Measurements from ENCODE around the gene ABCG5. TPM values are rescaled to one million over a fixed set of nuclear protein-coding genes. Genes with fewer than 3 reads are reported as not detected.

Gene ABCG5
- total RNA-seq (2014; rRNA removed; shearing (Covaris generic)), result not detected in 2 replicates

DNA sequence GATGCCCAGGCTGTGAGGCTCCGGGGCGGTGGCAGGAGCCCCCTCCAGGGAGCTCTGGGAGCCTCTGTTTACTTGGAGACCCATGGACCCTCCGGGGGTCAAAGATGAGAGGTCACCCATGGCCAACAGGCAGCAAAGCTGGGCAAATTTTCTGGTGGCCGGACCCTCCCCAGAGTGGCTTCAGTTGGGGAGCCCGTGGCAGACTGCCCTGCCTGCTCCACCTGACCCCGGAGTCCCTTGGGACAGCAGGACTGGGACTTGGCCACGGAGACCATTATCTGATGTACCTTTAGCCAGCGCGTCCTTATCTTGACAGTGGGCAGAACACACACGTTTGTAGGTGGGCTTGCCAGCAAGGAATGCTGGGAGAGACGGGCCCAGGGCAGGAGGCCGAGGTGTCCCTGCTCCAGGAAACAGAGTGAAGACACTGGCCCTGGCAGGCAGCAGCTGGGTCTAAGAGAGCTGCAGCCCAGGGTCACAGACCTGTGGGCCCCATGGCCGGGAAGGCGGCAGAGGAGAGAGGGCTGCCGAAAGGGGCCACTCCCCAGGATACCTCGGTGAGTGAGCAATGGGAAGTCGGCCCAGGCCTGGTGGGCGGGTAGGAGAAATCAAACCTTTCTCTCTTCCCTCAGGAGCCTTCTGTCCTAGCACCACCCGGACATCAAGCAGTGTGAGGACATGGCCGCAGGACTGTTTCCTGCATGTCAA lies at the start of gene ABCG5, which contains the start of gene ABCG8:
TSS of gene ABCG5 (minus strand) at position 280 of the 708 bp plus-strand sequence. CDS start at position 120, 160 bp downstream.
TSS of gene ABCG8 (plus strand) at position 412 of the 708 bp plus-strand sequence. CDS start at position 495, 83 bp downstream.
- DNase-seq (ENCODE audit: low spot score), result no peak

DNA sequence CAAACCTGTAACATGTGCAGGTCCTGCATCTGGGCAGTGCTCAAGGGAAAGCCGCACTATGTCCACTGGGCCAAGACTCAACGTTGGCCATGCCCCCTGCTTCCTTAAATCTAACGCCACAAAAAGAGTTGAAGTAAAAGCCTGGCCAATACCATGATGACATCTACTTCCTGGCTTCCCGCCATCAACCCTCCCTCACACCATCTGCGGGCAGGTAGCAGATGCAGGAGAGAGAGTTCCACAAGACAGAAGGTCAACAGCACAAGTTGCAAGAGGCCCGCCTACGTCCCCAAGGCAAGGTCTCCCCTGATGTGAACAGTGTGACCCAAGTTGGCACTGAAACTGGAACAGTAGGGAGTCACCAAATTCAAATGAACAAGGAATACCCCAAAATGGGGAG lies 48.5 kb upstream of the ABCG5 start:
- DNase-seq (ENCODE audit: low spot score), result no peak

DNA sequence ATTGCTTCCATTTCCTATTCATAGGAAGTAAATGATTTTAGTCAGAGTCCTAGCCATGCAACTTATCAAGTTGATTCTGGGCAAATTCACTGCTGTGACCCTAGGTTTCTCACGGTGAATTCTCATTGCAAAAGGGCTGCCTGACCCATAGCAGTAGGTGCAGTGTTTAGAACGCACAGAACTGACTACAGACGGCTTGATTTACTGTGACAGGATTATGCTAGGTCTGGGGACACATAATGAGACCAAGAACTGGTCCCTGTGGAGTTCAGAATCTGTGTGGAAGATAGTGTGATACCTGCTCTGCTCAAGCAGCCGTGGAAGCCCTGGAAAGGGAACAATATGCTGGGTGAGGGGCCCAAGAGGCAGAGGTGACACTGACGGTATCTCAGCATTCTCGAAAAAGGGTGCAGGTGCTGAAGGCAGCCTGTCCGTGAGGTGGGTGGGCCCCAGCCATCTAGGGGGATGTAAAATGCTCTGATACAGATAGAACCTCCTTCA lies 46.5 kb upstream of the ABCG5 start:
- DNase-seq (ENCODE audit: low spot score), result no peak

DNA sequence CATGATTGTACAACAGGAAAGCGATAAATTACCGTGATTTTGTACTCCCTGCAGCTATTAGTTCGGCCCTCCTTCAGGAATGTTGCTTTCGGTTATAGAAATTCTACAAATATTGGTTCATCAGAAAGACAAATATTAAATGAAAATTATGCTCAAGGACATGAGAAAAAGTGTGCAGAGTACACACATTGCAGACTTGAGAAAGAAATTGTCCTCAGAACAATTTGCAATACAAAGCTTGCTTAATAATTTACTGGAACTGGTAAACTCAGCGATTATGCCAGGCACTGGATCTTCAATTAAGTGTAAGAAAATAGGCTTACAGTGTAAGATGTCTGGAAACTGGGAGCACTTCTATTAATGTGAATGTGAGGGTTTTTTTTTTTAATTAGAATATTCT lies 46.0 kb upstream of the ABCG5 start:
- no peak for DNase-seq (ENCODE audit: low spot score)

DNA sequence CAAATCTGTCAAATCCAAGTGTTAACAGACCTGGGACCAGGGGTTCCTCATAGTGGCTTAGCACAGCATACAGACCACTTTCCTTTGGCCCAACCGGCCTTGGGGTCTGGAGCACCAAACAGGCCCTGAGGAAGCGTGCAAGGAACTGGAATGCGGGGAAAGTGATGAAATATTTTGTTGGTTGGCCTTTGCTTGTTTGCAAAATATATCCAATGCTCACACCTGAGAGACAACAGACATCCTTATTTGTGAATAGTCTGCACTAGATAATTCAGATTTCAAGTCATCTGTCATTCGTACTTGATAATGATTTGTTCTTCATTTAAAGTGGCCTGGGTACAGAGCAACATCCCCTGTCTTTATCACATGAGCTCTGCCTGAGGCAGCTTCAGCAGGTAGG lies 43.7 kb upstream of the ABCG5 start:
- no peak for DNase-seq (ENCODE audit: low spot score)

DNA sequence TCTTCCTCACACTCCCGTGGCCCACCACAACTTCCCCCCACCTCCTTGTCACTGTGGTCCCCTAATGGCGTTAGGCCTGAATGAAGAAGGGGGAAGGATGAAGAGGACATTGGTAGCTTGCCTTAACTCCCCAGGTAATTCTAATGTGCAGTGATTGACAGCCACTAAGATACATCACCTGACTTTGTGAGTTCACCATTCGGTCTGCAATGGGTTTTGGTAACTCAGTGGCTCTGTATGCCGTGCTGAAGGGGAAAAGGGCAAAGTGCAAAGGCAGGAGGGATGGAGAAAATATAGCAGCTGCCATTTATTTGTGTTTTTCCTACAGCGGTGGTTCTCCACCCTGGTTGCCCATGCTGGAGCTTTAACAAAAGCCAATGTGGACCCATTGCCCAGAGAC lies 42.3 kb upstream of the ABCG5 start:
- no peak for DNase-seq (ENCODE audit: low spot score)

DNA sequence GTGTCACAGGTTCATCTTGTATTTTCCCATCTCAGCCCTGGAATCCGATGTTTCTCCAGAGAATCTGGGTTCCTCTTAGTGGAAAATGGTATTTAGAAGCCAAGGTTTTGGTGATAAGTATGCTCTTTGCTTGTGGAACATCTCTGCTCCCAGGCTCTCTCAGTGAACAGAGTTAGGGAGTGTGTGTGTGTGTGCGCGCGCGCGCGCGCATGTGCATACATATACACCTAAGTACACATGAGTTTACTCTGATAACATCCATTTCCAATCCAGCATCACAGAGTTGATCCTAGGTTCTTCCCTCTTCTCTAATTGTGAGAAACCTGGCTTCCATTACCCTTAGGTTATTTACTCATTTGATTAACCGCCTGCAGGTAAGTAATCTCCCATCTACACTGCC lies 41.8 kb upstream of the ABCG5 start:
- DNase-seq (ENCODE audit: low spot score), result no peak

DNA sequence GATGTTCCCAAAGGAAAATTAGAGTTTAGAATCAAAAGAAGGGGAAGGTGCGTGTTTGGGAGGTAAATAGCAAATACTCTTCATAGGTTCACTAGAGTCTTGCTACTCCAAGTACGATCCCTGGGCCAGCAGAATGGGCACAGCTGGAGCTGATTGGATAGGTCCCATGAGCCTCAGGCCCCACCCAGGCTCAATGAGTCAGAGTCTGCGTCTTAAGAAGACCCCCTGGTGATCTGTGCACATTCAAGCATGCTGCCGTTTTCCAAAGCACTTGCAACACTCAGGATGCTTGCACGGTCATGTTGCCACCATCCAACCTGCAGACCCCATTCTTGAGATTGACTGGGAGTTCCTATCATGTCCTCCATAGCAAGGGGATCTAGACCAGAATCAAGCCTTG lies 40.6 kb upstream of the ABCG5 start:
- no peak for DNase-seq (ENCODE audit: low spot score)

DNA sequence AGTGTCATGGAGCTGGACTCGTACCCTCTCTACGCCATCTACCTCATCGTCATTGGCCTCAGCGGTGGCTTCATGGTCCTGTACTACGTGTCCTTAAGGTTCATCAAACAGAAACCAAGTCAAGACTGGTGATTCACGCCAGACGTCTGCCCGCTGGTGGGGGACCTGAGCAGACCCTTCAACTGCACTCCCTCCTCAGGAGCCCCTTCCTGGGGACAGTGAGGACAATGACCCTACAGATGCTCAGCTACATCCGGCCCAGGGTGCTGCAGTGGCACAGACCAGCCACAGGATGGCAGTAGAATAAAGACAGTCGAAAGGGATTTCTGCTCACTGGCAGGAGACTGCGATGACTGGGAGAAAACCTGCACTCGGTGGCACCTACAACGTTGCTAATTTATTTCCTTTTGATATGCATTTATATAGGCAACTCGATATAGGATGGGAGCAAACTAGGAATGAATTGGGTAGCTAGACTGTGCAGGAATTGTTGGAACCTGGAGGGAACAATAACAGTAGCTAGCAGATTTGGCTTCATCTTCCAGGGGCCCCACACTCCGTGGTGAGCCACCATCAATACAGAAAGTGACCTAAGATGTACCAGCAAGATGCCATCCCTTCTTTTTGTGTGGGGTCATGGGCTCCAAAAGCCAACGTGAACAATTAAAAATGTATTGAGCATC lies 39.3 kb upstream of the ABCG5 start:
- DNase-seq (ENCODE audit: low spot score), result peak; percentile 54

DNA sequence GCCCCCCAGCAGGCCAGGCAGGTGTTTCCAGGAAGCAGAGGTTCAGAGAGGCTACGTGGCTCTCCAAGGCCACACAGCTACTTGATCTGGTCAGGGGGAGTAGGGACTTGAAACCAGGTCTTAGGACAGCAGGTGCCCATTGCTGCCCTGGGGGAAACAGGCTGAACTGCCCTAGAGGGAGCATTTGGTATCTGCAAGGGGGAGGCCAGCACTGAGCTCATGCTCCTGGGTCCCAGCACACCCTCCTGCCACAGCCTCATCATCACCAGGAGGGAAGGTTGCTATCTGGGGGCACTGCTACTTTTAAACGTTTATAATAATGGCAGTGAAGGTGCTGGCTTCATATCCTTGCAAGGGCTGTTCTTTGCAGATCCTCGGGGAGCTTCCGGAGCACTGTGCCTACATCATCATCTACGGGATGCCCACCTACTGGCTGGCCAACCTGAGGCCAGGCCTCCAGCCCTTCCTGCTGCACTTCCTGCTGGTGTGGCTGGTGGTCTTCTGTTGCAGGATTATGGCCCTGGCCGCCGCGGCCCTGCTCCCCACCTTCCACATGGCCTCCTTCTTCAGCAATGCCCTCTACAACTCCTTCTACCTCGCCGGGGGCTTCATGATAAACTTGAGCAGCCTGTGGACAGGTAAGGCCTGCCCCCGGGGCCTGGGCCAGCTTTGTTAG lies 36.3 kb upstream of the ABCG5 start:
- DNase-seq (ENCODE audit: low spot score), result no peak

DNA sequence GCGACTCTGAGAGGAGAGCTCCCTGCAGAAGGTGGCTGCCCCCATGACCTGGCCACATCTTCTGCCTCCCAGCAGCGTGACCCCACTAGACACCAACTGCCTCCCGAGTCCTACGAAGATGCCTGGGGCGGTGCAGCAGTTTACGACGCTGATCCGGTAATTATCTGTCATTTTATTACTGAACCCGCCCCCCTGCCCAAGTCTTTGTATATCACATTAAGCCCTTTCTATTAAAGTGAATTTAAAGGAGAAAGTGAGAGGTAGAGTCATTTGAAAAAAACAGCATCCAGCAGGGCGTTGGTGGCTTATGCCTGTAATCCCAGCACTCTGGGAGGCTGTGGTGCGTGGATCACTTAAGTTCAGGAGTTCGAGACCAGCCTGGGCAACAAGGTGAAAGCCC lies 33.5 kb upstream of the ABCG5 start:
- no peak for DNase-seq (ENCODE audit: low spot score)

DNA sequence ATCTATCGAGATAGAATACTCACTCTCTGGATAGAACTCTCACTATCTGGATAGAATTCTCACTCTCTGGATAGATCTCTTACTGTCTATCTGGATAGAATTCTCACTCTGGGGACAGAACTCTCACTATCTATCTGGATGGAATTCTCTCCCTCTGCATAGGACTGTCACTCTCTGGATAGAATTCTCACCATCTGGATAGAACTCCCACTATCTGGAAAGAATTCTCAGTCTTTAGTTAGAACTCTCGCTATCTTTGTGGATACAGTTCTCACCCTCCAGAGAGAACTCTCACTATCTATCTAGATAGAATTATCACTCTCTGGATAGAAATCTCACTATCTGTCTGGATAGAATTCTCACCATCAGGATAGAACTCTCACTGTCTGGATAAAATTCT lies 16.7 kb upstream of the ABCG5 start:
- DNase-seq (ENCODE audit: low spot score), result no peak

DNA sequence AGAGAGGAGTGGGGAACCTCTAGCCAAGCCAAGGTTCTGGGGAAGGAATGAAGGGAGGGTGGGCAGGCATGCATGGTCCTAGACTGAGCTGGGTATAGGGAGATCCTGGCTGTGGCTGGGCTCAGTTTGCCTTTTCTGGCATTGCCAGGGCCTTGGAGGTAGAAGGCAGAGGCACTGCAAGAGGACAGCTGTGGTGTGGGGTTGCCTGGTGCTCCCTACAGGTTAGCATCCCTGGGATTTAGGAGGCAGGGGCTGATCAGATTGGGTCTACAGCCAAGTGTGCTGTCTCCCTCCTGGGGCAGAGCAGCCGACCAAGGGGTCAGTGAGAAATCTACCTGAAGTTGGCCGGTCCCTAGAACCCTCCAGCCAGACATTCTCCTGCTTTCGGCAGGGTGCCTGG lies 16.0 kb upstream of the ABCG5 start:
- no peak for DNase-seq (ENCODE audit: low spot score)

DNA sequence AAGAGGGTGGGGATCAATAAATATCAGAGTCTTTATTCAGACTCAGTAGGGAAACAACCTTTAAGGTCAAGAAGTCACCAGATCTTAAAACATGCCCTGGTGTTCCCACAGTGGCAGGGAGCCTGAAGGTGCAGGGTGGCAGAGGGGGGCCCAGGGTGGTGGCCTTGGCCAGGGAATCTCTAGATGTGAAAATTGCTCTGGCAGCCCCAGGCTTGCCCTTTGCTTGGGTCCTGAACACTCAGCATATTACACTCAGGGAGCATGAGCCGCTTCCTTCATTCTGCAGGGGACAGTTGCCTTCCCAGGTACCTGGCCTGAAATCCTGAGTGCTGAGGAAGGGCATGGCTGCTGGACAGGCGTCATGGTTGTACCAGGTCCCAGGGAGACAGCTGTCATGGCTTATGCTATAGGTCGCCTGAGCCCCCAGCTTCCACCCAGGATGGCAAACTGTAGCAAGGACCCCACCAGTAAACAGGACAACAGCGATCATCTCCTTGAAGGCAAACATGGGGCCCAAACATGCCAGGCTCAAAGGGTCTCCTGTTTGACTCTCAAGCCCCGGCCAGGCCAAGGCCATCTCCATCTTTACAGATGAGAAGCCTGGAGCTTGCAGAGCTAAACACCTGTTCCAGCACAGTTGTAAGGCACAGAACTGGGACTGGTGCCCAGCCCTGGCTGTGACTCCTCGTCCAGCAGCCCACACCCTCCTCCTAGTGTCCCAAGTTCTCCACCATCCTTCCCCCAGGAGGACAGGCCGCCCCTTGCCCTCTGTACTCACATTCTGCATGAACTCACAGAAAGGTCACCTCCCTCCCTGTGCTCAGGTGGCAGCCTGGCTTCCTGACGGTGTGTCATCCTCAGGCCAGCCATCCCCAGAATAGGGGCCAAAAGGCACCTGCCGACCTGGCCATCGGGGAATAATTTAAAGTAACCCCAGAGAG lies 14.8 kb upstream of the ABCG5 start:
- DNase-seq (ENCODE audit: low spot score), result no peak

DNA sequence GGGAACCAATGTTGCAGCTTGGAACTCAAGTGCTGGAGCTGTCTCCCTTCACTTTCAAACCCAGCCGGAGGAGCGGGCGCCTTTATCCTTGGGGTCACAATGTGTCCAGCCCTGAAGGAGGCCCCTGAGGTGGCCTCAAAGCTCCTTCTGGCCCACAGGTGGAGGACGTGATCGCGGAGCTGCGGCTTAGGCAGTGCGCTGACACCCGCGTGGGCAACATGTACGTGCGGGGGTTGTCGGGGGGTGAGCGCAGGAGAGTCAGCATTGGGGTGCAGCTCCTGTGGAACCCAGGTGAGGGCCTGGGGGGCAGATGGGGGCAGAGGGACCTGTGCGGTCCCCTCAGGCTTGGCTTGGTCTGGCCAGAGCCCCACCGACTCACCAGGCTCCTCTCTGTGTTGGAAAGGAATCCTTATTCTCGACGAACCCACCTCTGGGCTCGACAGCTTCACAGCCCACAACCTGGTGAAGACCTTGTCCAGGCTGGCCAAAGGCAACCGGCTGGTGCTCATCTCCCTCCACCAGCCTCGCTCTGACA lies 13.6 kb upstream of the ABCG5 start:
- DNase-seq (ENCODE audit: low spot score), result no peak

DNA sequence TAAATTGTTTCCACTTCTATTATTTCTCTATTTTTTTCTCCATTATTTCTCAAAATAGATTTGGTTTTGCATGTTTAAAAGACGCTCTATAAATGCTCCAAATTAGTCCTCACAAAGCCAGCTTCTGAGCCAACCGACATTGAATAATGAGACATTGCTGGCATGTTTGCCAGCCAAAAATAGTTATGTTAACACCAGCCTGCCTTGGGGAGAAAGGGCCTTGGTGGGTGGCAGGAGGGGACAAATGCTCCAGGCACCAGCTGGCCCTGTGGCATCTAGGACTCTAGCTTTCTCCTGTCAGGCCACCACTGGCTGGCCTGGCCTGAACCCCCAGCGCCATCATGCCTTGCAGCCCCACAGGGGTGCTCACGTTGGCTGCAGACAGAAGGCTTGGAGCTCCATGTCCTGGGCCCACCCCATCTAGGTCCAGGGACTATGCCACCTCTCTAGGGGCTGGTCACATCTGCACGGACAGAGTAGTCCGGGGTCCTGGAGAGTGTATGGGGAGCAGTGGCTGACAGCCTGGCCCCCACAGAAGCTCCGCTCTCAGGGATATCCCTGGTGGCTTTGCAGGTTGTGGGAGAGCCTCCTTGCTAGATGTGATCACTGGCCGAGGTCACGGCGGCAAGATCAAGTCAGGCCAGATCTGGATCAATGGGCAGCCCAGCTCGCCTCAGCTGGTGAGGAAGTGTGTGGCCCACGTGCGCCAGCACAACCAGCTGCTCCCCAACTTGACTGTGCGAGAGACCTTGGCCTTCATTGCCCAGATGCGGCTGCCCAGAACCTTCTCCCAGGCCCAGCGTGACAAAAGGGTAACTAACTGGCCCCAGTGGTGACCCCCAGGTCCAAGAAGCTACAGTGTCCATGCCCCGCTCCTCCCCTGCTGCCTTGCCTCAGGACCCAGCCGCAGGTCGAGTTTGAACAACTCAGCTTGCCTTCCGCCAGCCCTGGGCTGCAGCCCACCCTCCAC lies 12.7 kb upstream of the ABCG5 start:
- no peak for DNase-seq (ENCODE audit: low spot score)

DNA sequence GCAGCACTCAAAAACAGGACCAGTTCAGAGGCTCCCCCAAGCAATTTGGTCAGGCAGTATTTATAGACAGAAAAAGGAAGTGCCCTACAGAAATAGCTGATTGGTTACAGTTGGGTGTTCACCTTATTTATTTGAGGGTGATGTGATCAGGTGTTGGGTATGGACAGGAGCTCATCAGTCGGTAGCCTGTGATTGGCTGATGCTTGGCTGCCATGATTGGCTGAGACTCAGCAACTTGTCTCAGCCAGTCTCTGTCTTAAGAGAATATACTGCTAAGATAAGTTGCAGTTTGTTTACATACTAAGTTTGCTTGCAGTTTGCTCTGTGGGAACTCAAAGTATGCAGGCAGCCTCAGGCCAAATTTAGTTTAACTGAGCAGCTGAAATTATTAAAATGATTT lies 9.6 kb upstream of the ABCG5 start:
- peak; percentile 54 for DNase-seq (ENCODE audit: low spot score)

DNA sequence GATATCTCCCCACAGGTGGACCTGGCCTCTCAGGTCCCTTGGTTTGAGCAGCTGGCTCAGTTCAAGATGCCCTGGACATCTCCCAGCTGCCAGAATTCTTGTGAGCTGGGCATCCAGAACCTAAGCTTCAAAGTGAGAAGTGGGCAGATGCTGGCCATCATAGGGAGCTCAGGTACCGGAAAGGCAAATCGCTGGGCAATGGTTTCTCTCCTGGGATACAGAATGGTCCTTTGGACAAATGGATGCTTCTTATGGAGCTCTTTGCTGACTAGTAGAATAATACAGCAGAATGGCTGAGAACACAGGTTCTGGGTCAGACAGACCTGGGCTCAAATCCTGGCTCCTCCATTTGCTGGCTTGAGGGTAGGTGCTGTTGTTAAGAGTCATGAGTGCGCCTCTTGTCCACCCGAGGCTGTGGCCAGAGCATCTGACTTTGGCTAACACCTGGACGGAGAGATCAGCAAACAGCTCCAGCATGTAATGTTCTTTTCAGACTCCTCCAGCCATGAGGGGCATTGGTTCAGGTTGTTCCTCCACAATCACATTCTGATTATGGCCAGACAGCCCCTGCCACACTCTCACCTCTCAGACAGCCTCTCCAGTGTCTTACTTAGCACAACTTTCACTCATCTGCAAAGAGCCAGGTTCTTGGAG lies 7.6 kb upstream of the ABCG5 start:
- no peak for DNase-seq (ENCODE audit: low spot score)

DNA sequence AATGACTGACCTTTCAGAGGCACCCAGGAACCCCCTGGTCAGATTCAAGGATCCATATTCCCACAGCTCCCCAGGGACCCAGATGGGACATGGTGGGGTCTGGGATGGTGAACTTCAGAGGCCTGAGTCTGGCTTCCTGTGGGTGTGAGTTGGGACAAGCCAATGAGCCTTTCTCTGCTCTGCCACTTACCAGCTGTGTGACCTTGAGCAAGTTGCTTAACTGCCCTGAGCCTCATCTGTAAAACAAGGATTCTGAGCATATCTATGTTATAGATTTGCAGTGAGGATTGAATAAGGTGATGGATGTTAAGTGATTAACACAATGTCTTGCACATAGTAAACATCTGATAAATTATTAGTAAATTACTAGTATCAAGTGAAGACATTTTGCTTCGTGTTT lies 6.5 kb upstream of the ABCG5 start:
- no peak for DNase-seq (ENCODE audit: low spot score)

DNA sequence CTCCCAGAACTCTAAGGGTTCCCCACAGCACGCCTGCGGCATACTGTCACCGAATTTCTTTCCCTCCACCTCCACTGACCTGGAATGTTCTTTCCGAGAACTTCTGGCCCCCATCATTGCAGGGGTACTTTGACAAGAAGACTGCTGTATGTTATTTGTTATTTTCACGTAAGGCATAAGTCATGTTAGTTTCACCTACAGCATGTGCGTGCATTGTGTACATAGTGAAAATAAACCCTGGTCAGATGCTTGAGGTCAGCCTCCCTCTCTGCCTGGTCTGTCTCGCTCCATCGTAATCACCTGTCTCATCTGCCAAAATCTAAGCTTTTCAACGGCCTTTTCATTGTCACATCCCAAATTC lies 4.2 kb upstream of the ABCG5 start:
- no peak for DNase-seq (ENCODE audit: low spot score)

All from H4 (cell line).